ENCODE results near the gene SRP68. TPM values are rescaled to one million over a fixed set of nuclear protein-coding genes. Genes with fewer than 3 reads are reported as not detected.

SRP68 gene
- total and polyA plus RNA-seq, 4 donors = 17.7 to 36.7 (median 28.7) TPM

DNA sequence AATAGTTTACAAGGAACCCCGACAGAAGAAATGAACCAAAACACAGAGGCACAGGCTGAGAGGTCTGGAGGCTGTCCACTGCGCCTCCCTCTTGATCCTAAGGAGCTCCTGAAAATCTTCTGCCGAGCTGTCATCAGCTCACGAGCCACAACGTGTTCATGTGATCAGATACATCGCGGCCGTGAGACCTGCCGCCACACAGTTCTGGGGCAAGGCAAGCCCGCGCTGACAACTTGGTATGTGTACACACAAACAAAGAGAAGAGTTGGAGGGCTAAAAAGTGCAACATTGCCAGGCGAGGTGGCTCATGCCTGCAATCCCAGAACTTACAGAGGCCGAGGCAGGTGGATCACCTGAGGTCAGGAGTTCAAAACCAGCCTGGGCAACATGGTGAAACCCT lies 23.6 kb upstream of the SRP68 start:
- Histone ChIP-seq H3K9ac (ENCODE audit: low read depth in 1 of 2, low read length in 2 of 2) (no peak overlapping the region), H3K27me3 (ENCODE audit: control insufficient read depth in 4 of 4, insufficient read depth in 4 of 4, low read length in 3 of 4) (no peaks in the 10 kb centered on the region), H3K4me3 (ENCODE audit: low read depth in 1 of 3, low read length in 3 of 3) (no peak overlapping the region), H3K9me3 (ENCODE audit: control insufficient read depth in 4 of 4, low read length in 3 of 4) (no peaks in the 10 kb centered on the region), H3K36me3 (ENCODE audit: control insufficient read depth in 4 of 4, insufficient read depth in 3 of 4, low read depth in 1 of 4, low read length in 3 of 4) (peaks cover 9 to 46% (median 31%) of the 10 kb centered on the region in 4 donors), H3K27ac (ENCODE audit: low read depth in 1 of 2, low read length in 2 of 2) (no peak overlapping the region), H3K4me1 (ENCODE audit: control insufficient read depth in 4 of 4, insufficient read depth in 4 of 4, low read length in 3 of 4) (no peaks in the 10 kb centered on the region)
- 88% methylated on average over 13 of the region's 13 CpGs for WGBS
- no peak for DNase-seq (ENCODE audit: low spot score)
- TF ChIP-seq NR2F2 (IDR thresholded peaks at IDR 0.05) (no peak), RAD21 (IDR thresholded peaks at IDR 0.05) (no peak)
- TF ChIP-seq, protein P1, sequence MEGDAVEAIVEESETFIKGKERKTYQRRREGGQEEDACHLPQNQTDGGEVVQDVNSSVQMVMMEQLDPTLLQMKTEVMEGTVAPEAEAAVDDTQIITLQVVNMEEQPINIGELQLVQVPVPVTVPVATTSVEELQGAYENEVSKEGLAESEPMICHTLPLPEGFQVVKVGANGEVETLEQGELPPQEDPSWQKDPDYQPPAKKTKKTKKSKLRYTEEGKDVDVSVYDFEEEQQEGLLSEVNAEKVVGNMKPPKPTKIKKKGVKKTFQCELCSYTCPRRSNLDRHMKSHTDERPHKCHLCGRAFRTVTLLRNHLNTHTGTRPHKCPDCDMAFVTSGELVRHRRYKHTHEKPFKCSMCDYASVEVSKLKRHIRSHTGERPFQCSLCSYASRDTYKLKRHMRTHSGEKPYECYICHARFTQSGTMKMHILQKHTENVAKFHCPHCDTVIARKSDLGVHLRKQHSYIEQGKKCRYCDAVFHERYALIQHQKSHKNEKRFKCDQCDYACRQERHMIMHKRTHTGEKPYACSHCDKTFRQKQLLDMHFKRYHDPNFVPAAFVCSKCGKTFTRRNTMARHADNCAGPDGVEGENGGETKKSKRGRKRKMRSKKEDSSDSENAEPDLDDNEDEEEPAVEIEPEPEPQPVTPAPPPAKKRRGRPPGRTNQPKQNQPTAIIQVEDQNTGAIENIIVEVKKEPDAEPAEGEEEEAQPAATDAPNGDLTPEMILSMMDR (IDR thresholded peaks at IDR 0.05; ENCODE audit: low read depth, low read length, missing input control) = no peak

GRCh38 chr17:76094046-76094445 lies 21.7 kb upstream of the SRP68 start:
- H3K27me3 ChIP-seq (ENCODE audit: control insufficient read depth in 4 of 4, insufficient read depth in 4 of 4, low read length in 3 of 4) = no peaks in the 10 kb centered on the region
- H3K9me3 ChIP-seq (ENCODE audit: control insufficient read depth in 4 of 4, low read length in 3 of 4) = no peaks in the 10 kb centered on the region
- H3K9ac ChIP-seq (ENCODE audit: low read depth in 1 of 2, low read length in 2 of 2) = no peak overlapping the region
- DNase-seq (ENCODE audit: low spot score) = no peak
- no peaks in the 10 kb centered on the region for H3K4me1 ChIP-seq (ENCODE audit: control insufficient read depth in 4 of 4, insufficient read depth in 4 of 4, low read length in 3 of 4)
- H3K27ac ChIP-seq (ENCODE audit: low read depth in 1 of 2, low read length in 2 of 2) = no peak overlapping the region
- no peak overlapping the region for H3K4me3 ChIP-seq (ENCODE audit: low read depth in 1 of 3, low read length in 3 of 3)
- 90% methylated on average over 11 of the region's 11 CpGs for WGBS
- TF ChIP-seq ATF3 (IDR thresholded peaks at IDR 0.05) = no peak
- TF ChIP-seq EGR1 (IDR thresholded peaks at IDR 0.05; ENCODE audit: low read depth in 2 of 2) = no peak
- no peak for TF ChIP-seq FOXA2 (IDR thresholded peaks at IDR 0.05)
- no peak for TF ChIP-seq REST (IDR thresholded peaks at IDR 0.05)
- no peak for TF ChIP-seq RXRA (IDR thresholded peaks at IDR 0.05)
- no peak for TF ChIP-seq HNF4A (conservative IDR thresholded peaks at IDR 0.05)
- TF ChIP-seq JUND (IDR thresholded peaks at IDR 0.05) = no peak
- TF ChIP-seq TAF1 (conservative IDR thresholded peaks at IDR 0.05) = no peak
- TF ChIP-seq, protein P2, sequence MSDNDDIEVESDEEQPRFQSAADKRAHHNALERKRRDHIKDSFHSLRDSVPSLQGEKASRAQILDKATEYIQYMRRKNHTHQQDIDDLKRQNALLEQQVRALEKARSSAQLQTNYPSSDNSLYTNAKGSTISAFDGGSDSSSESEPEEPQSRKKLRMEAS (IDR thresholded peaks at IDR 0.05) = no peak
- no peak for TF ChIP-seq FOXA1 (IDR thresholded peaks at IDR 0.05)
- peaks cover 11 to 55% (median 32%) of the 10 kb centered on the region in 4 donors for H3K36me3 ChIP-seq (ENCODE audit: control insufficient read depth in 4 of 4, insufficient read depth in 3 of 4, low read depth in 1 of 4, low read length in 3 of 4)
